ENCODE results near the gene SCN9A. TPM values are rescaled to one million over a fixed set of nuclear protein-coding genes. Genes with fewer than 3 reads are reported as not detected.

The SCN9A gene
- total RNA-seq, 2 experiments from 2014 or later, result 0.14 to 0.17 TPM

DNA sequence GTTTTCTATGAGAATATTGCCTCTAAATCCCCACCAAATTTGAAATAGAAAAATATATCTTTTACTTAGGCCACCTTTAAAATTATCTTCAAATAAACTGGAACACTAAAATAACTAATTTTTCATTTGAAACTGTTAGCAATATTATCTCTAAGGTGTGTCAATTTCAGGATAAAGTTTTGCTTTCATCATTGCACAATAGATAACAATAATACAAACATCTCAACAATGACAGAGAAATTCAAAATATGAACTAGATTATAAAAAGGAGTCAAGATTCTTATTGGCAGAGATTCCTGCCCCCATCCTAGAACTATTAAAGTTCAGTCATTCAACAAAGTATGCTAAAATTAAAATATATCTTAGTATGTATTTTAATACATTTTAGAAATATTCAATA, 117.9 kb downstream of the SCN9A start:
- H3K4me3 ChIP-seq (ENCODE audit: low read length), result no peak overlapping the region
- no peaks in the 10 kb centered on the region for H3K36me3 Mint-ChIP-seq (ENCODE audit: low read depth)
- no peaks in the 10 kb centered on the region for H3K4me1 Mint-ChIP-seq (ENCODE audit: low read depth)
- no peak overlapping the region for H3K27ac Mint-ChIP-seq
- TF ChIP-seq, protein P1, sequence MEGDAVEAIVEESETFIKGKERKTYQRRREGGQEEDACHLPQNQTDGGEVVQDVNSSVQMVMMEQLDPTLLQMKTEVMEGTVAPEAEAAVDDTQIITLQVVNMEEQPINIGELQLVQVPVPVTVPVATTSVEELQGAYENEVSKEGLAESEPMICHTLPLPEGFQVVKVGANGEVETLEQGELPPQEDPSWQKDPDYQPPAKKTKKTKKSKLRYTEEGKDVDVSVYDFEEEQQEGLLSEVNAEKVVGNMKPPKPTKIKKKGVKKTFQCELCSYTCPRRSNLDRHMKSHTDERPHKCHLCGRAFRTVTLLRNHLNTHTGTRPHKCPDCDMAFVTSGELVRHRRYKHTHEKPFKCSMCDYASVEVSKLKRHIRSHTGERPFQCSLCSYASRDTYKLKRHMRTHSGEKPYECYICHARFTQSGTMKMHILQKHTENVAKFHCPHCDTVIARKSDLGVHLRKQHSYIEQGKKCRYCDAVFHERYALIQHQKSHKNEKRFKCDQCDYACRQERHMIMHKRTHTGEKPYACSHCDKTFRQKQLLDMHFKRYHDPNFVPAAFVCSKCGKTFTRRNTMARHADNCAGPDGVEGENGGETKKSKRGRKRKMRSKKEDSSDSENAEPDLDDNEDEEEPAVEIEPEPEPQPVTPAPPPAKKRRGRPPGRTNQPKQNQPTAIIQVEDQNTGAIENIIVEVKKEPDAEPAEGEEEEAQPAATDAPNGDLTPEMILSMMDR (IDR thresholded peaks at IDR 0.05), result no peak
- intact Hi-C loops (cut with DNase I, micrococcal nuclease), result no loop called here
- H3K9me3 Mint-ChIP-seq, result no peaks in the 10 kb centered on the region
- DNase-seq, result no peak
- ChIA-PET CTCF (no interaction called here), POLR2A (no interaction called here)
- no peak overlapping the region for H3K27ac ChIP-seq (ENCODE audit: low read depth in 1 of 2, low read length in 2 of 2)
- H3K4me1 ChIP-seq (ENCODE audit: insufficient read depth, low read length), result no peaks in the 10 kb centered on the region
- ATAC-seq (ENCODE audit: poor library complexity), result no peak
- H3K4me3 Mint-ChIP-seq, result no peak overlapping the region
- H3K9me3 ChIP-seq (ENCODE audit: control insufficient read depth in 1 of 2, insufficient read depth in 1 of 2, low read length in 2 of 2), result no peaks in the 10 kb centered on the region
- H3K27me3 ChIP-seq (ENCODE audit: control insufficient read depth in 1 of 2, insufficient read depth in 2 of 2, low read length in 2 of 2), result no peaks in the 10 kb centered on the region
- no peaks in the 10 kb centered on the region for H3K27me3 Mint-ChIP-seq
- no peaks in the 10 kb centered on the region for H3K36me3 ChIP-seq (ENCODE audit: insufficient read depth, low read length)

DNA sequence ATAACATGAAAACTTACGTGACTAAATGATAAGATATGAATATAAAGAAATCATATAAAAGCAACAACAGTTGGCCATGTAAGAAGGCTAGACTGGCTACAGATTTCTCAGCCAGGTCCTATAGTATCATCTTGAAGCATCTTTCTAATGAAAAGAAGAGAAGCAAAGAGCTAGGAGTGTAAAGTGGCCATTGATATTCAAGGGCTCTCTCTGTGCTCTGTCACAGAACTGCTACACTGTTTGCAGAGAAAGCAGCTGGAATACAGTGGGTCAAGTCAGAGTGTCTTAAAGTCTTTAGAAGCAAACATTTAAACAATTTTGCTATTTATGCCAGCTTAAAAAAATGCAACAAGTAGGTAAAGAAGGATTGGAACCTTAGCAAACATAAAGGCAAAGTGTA, 118.8 kb downstream of the SCN9A start:
- H3K36me3 Mint-ChIP-seq (ENCODE audit: low read depth), result no peaks in the 10 kb centered on the region

DNA sequence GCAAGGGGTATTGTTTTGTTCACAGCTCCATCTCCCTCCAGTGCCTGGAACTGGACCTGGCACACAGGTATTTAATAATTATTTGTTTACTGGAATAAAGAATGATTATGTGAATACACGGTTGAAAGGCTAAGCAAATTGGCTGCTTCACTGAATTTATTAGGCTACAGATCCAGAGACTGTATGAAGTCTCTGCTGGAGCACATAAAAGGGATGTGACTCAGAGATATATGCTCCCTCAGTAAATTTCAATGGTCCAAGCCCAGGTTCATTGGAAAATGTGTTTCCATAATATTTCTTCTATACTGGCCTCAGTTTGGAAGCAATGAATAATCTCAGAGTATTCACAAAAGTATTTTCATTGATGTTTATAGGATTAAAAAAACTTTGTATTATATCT, 126.4 kb downstream of the SCN9A start:
- DNase-seq (no peak), ATAC-seq (ENCODE audit: poor library complexity) (no peak)
- intact Hi-C loops (cut with DNase I, micrococcal nuclease), result no loop called here
- TF ChIP-seq, protein P1 (IDR thresholded peaks at IDR 0.05), result no peak
- no peaks in the 10 kb centered on the region for H3K9me3 Mint-ChIP-seq
- Histone ChIP-seq H3K4me1 (ENCODE audit: insufficient read depth, low read length) (no peaks in the 10 kb centered on the region), H3K27me3 (ENCODE audit: control insufficient read depth in 1 of 2, insufficient read depth in 2 of 2, low read length in 2 of 2) (no peaks in the 10 kb centered on the region), H3K36me3 (ENCODE audit: insufficient read depth, low read length) (no peaks in the 10 kb centered on the region), H3K27ac (ENCODE audit: low read depth in 1 of 2, low read length in 2 of 2) (no peak overlapping the region), H3K9me3 (ENCODE audit: control insufficient read depth in 1 of 2, insufficient read depth in 1 of 2, low read length in 2 of 2) (no peaks in the 10 kb centered on the region), H3K4me3 (ENCODE audit: low read length) (no peak overlapping the region)
- CTCF ChIA-PET, result no interaction called here
- no peaks in the 10 kb centered on the region for H3K36me3 Mint-ChIP-seq (ENCODE audit: low read depth)
- POLR2A ChIA-PET, result no interaction called here
- H3K4me3 Mint-ChIP-seq, result no peak overlapping the region
- no peak overlapping the region for H3K27ac Mint-ChIP-seq
- H3K4me1 Mint-ChIP-seq (ENCODE audit: low read depth), result no peaks in the 10 kb centered on the region
- no peaks in the 10 kb centered on the region for H3K27me3 Mint-ChIP-seq

More for the DNA sequence above, 118.8 kb downstream of the SCN9A start:
- no peak overlapping the region for H3K27ac Mint-ChIP-seq
- intact Hi-C loops (cut with DNase I, micrococcal nuclease), result no loop called here
- Histone ChIP-seq H3K27me3 (ENCODE audit: control insufficient read depth in 1 of 2, insufficient read depth in 2 of 2, low read length in 2 of 2) (no peaks in the 10 kb centered on the region), H3K4me3 (ENCODE audit: low read length) (no peak overlapping the region), H3K4me1 (ENCODE audit: insufficient read depth, low read length) (no peaks in the 10 kb centered on the region), H3K9me3 (ENCODE audit: control insufficient read depth in 1 of 2, insufficient read depth in 1 of 2, low read length in 2 of 2) (no peaks in the 10 kb centered on the region), H3K36me3 (ENCODE audit: insufficient read depth, low read length) (no peaks in the 10 kb centered on the region), H3K27ac (ENCODE audit: low read depth in 1 of 2, low read length in 2 of 2) (no peak overlapping the region)
- no peaks in the 10 kb centered on the region for H3K9me3 Mint-ChIP-seq
- ChIA-PET POLR2A (no interaction called here), CTCF (no interaction called here)
- TF ChIP-seq, protein P1 (IDR thresholded peaks at IDR 0.05), result no peak
- DNase-seq, result no peak
- no peaks in the 10 kb centered on the region for H3K27me3 Mint-ChIP-seq
- H3K4me1 Mint-ChIP-seq (ENCODE audit: low read depth), result no peaks in the 10 kb centered on the region
- no peak for ATAC-seq (ENCODE audit: poor library complexity)
- H3K4me3 Mint-ChIP-seq, result no peak overlapping the region

Measured in CD4-positive, alpha-beta T cell (primary cell).